ENCODE measurements around the gene TIMP2. TPM values are rescaled to one million over a fixed set of nuclear protein-coding genes. Genes with fewer than 3 reads are reported as not detected.

The TIMP2 gene
- total RNA-seq, 4 donors from 2014 or later, result 32.2 to 70.7 (median 54.6) TPM

DNA sequence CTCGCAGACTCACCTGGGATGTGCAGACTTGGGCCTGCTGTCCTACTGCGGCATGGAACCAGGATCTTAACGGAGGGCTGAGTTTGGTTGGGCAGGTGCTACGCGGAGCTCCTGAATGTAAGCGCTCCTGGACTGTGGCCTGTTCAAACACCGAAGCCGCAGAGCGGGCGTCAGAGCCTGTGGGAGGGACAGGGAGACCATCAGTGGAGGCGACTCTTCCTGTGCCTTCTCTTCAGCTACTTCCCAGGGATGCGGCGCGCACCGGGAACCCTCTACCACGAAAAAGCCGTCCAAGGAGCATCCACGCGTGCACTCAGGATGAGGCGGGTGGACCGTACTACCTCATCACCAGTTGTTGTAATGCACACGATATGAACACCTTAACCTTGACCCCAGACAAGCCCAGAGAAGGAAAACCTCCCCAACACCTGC is 86.6 kb downstream of the TIMP2 start:
- Histone ChIP-seq H3K4me1 (peaks cover 16 to 24% (median 20%) of the 10 kb centered on the region in 4 donors), H3K27me3 (no peaks in the 10 kb centered on the region), H3K27ac (peak overlapping the region in 1 of 4 donors; percentile 100), H3K4me3 (no peak overlapping the region), H3K9me3 (no peaks in the 10 kb centered on the region), H3K36me3 (peaks cover 0 to 35% (median 17%) of the 10 kb centered on the region in 4 donors)
- peak; percentile 50 for DNase-seq
- in situ Hi-C loops (cut with MboI; ENCODE audit: low pct_ligation_motif_present in 1 of 4, low pct_unique_long_range_greater_than_20kb in 1 of 4, low sequenced_read_pairs in 3 of 4), result no loop called here
- no peak for TF ChIP-seq POLR2AphosphoS5 (IDR thresholded peaks at IDR 0.05)
- no peak for TF ChIP-seq POLR2A (IDR thresholded peaks at IDR 0.05)
- TF ChIP-seq, protein P1, sequence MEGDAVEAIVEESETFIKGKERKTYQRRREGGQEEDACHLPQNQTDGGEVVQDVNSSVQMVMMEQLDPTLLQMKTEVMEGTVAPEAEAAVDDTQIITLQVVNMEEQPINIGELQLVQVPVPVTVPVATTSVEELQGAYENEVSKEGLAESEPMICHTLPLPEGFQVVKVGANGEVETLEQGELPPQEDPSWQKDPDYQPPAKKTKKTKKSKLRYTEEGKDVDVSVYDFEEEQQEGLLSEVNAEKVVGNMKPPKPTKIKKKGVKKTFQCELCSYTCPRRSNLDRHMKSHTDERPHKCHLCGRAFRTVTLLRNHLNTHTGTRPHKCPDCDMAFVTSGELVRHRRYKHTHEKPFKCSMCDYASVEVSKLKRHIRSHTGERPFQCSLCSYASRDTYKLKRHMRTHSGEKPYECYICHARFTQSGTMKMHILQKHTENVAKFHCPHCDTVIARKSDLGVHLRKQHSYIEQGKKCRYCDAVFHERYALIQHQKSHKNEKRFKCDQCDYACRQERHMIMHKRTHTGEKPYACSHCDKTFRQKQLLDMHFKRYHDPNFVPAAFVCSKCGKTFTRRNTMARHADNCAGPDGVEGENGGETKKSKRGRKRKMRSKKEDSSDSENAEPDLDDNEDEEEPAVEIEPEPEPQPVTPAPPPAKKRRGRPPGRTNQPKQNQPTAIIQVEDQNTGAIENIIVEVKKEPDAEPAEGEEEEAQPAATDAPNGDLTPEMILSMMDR (IDR thresholded peaks at IDR 0.05), result no peak
- no peak for TF ChIP-seq EP300 (IDR thresholded peaks at IDR 0.05; ENCODE audit: low read depth)
- 57 to 75% methylated on average over 3 to 22 of the region's 22 CpGs for WGBS, 2 donors (ENCODE audit: low coverage in 1 of 2)
- intact Hi-C loops (cut with DNase I; ENCODE audit: low total_unique reads), result no loop called here

DNA sequence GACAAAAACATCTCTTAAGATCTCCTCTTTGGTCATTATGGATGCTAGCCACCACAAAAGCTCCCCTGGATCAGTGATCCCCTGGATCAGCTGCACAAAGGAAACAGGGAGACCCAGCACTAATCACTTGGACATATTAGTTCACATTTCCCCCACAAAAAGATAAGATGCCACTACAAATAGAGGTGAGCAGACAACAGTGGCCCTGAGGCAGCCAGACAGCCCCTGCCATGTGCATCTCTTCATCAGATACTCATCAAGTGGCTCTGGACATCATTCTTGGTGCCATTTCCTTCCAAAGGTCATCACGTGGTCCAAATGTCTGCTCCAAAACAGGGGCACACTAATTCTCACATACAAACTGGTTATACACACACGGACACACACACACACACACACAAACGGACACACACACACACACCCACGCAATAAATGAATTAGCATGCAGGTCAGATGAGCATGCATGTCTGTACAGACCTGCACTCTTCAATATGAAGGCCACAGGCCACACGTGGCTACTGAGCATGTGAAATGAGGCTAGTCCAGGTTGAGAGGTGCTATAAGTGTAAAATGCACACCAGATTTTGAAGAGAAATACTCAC is 88.7 kb downstream of the TIMP2 start:
- intact Hi-C loops (cut with DNase I; ENCODE audit: low total_unique reads) (no loop called here), in situ Hi-C loops (cut with MboI; ENCODE audit: low pct_ligation_motif_present in 1 of 4, low pct_unique_long_range_greater_than_20kb in 1 of 4, low sequenced_read_pairs in 3 of 4) (no loop called here)
- H3K36me3 ChIP-seq, result peaks cover 0 to 54% (median 25%) of the 10 kb centered on the region in 4 donors
- TF ChIP-seq, protein P1 (IDR thresholded peaks at IDR 0.05), result no peak
- no peak for TF ChIP-seq POLR2AphosphoS5 (IDR thresholded peaks at IDR 0.05)
- TF ChIP-seq POLR2A (IDR thresholded peaks at IDR 0.05), result no peak
- TF ChIP-seq EP300 (IDR thresholded peaks at IDR 0.05; ENCODE audit: low read depth), result no peak
- H3K4me3 ChIP-seq, result no peak overlapping the region
- H3K9me3 ChIP-seq, result no peaks in the 10 kb centered on the region
- 74 to 90% methylated on average over 2 to 5 of the region's 5 CpGs for WGBS, 2 donors (ENCODE audit: low coverage in 1 of 2)
- no peaks in the 10 kb centered on the region for H3K27me3 ChIP-seq
- H3K4me1 ChIP-seq, result peaks cover 14 to 18% (median 16%) of the 10 kb centered on the region in 4 donors
- no peak overlapping the region for H3K27ac ChIP-seq
- no peak for DNase-seq

GRCh38 chr17:78834571-78834970 is 90.6 kb downstream of the TIMP2 start:
- Histone ChIP-seq H3K27me3 (no peaks in the 10 kb centered on the region), H3K27ac (no peak overlapping the region), H3K4me1 (peaks cover 11 to 13% (median 12%) of the 10 kb centered on the region in 4 donors), H3K4me3 (no peak overlapping the region), H3K9me3 (no peaks in the 10 kb centered on the region), H3K36me3 (peaks cover 0 to 57% (median 28%) of the 10 kb centered on the region in 4 donors)
- WGBS, 2 donors (ENCODE audit: low coverage in 1 of 2), result 97 to 98% methylated on average over 6 to 8 of the region's 8 CpGs
- in situ Hi-C loops (cut with MboI; ENCODE audit: low pct_ligation_motif_present in 1 of 4, low pct_unique_long_range_greater_than_20kb in 1 of 4, low sequenced_read_pairs in 3 of 4) (no loop called here), intact Hi-C loops (cut with DNase I; ENCODE audit: low total_unique reads) (no loop called here)
- DNase-seq, result no peak
- no peak for TF ChIP-seq POLR2AphosphoS5 (IDR thresholded peaks at IDR 0.05)
- TF ChIP-seq EP300 (IDR thresholded peaks at IDR 0.05; ENCODE audit: low read depth), result no peak
- TF ChIP-seq, protein P1 (IDR thresholded peaks at IDR 0.05), result no peak
- TF ChIP-seq POLR2A (IDR thresholded peaks at IDR 0.05), result no peak

GRCh38 chr17:78832541-78832810 is 92.7 kb downstream of the TIMP2 start:
- Histone ChIP-seq H3K27ac (no peak overlapping the region), H3K9me3 (no peaks in the 10 kb centered on the region), H3K4me3 (no peak overlapping the region), H3K36me3 (peaks cover 0 to 66% (median 32%) of the 10 kb centered on the region in 4 donors), H3K27me3 (no peaks in the 10 kb centered on the region), H3K4me1 (no peaks in the 10 kb centered on the region)
- DNase-seq, result no peak
- TF ChIP-seq POLR2A (IDR thresholded peaks at IDR 0.05) (no peak), POLR2AphosphoS5 (IDR thresholded peaks at IDR 0.05) (no peak), EP300 (IDR thresholded peaks at IDR 0.05; ENCODE audit: low read depth) (no peak)
- TF ChIP-seq, protein P1 (IDR thresholded peaks at IDR 0.05), result no peak
- in situ Hi-C loops (cut with MboI; ENCODE audit: low pct_ligation_motif_present in 1 of 4, low pct_unique_long_range_greater_than_20kb in 1 of 4, low sequenced_read_pairs in 3 of 4), result no loop called here
- 92 to 100% methylated on average over 2 of the region's 2 CpGs for WGBS, 2 donors (ENCODE audit: low coverage in 1 of 2)
- intact Hi-C loops (cut with DNase I; ENCODE audit: low total_unique reads), result no loop called here
